GM06990 (cell line): ENCODE data around the gene HEY2.

ENCODE experiments used
- DNase-seq: peaks from one replicate; pipeline ENCODE4 v3.0.0-alpha.2; 2011; ENCODE audit not compliant: insufficient read length; ENCODE audit errors: extremely low read depth
- H3K27me3 ChIP-seq: replicated peaks from 2 replicates; pipeline ENCODE4 v1.6.0; 2011; ENCODE audit warnings: low read length; ENCODE audit not compliant: control insufficient read depth, insufficient read depth
- H3K36me3 ChIP-seq: 2 replicates; pipeline ENCODE4 v1.5.1; 2011; ENCODE audit warnings: low read length; ENCODE audit not compliant: control insufficient read depth, insufficient read depth
- H3K4me3 ChIP-seq: replicated peaks from 2 replicates; pipeline ENCODE4 v1.5.1; 2011; ENCODE audit warnings: low read depth, mild to moderate bottlenecking, control low read depth, low read length
- TF ChIP-seq, protein P1 (sequence below): IDR thresholded peaks from 2 replicates; pipeline ENCODE4 v1.5.1; 2011; ENCODE audit warnings: low read length, control low read depth, mild to moderate bottlenecking, inconsistent platforms; ENCODE audit not compliant: insufficient read depth, poor library complexity, severe bottlenecking

HEY2 gene

DNA sequence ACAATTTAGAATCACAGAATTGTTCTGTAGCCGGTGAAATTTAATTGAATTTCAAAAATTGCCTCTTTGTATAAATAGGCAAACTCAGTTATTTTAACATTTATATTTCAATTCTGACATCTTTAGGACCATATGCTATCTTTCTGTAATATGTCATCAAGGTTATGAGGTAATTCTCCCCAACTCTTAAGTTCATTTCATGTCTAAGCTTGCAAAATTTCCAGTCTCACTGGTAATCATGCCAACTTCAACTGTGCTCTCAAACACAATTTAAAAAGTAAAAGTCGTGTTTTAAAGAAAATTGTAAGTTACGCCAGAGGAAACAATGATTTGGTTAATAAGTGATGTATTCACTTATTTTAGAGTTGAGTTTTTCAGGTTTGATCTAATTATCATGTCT lies 42.7 kb downstream of the HEY2 start:
- no peak for DNase-seq
- H3K36me3 ChIP-seq = no peaks in the 10 kb centered on the region
- no peak overlapping the region for H3K4me3 ChIP-seq
- TF ChIP-seq, protein P1, sequence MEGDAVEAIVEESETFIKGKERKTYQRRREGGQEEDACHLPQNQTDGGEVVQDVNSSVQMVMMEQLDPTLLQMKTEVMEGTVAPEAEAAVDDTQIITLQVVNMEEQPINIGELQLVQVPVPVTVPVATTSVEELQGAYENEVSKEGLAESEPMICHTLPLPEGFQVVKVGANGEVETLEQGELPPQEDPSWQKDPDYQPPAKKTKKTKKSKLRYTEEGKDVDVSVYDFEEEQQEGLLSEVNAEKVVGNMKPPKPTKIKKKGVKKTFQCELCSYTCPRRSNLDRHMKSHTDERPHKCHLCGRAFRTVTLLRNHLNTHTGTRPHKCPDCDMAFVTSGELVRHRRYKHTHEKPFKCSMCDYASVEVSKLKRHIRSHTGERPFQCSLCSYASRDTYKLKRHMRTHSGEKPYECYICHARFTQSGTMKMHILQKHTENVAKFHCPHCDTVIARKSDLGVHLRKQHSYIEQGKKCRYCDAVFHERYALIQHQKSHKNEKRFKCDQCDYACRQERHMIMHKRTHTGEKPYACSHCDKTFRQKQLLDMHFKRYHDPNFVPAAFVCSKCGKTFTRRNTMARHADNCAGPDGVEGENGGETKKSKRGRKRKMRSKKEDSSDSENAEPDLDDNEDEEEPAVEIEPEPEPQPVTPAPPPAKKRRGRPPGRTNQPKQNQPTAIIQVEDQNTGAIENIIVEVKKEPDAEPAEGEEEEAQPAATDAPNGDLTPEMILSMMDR = no peak
- no peaks in the 10 kb centered on the region for H3K27me3 ChIP-seq

DNA sequence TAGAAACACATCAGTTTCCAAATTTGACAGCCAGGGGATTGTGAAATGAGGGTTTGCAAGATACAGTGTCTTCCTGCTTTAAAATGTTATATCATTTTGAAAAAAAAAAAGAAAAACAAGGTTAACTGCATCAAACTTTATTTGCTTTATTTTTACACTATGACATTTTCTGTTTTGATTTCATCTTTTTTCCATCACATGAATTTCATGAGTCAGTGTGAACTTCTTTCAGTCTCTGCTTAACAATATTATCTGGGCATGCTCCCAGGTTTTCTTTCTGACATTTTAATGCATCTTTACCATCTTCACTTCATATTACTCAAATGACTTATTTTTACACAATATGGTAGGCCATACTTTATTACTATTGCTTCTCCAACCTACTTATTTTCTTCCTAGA lies 43.2 kb downstream of the HEY2 start:
- H3K36me3 ChIP-seq = no peaks in the 10 kb centered on the region
- no peak overlapping the region for H3K4me3 ChIP-seq
- no peak for DNase-seq
- no peaks in the 10 kb centered on the region for H3K27me3 ChIP-seq
- TF ChIP-seq, protein P1 = no peak

DNA sequence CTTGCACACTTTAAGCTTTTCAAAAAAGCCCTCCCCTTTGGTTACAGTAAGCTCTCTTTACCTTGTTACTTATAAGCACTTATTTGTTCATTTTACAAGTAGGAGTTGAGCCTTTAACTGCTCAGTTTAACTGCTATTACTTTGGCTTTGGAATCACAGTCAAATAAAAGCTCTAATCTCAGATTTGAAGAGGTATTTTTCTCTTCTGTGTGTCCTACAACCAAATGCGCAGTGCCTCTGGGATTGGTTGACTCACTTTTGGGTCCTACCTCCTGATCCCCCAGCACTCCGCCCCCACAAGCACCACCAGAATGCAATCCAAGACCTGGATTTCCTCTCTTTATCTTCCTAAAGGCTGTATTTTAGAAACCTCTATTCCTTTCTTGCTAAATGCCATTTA lies 43.8 kb downstream of the HEY2 start:
- no peak for DNase-seq
- Histone ChIP-seq H3K27me3 (no peaks in the 10 kb centered on the region), H3K4me3 (no peak overlapping the region), H3K36me3 (no peaks in the 10 kb centered on the region)
- TF ChIP-seq, protein P1 = no peak

DNA sequence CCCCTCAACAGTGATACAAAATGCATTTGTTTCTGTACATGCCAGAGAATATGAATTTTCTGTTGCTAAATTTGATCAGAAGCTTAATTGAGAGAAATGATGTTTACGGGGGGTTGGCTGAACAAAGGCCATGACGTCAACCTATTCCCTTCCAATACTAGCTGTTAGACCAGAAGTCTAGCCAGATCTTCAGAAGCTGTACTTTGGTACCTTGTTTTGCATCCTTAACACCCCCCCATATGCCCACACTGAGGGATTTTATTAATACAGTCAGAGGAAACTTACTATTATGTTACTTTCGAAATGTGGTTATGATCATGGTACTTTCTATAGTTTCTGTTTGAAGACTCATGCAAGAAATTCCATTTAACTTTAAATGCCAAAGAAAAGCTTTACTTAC lies 44.4 kb downstream of the HEY2 start:
- Histone ChIP-seq H3K27me3 (no peaks in the 10 kb centered on the region), H3K4me3 (no peak overlapping the region), H3K36me3 (no peaks in the 10 kb centered on the region)
- DNase-seq = no peak
- TF ChIP-seq, protein P1 = no peak

DNA sequence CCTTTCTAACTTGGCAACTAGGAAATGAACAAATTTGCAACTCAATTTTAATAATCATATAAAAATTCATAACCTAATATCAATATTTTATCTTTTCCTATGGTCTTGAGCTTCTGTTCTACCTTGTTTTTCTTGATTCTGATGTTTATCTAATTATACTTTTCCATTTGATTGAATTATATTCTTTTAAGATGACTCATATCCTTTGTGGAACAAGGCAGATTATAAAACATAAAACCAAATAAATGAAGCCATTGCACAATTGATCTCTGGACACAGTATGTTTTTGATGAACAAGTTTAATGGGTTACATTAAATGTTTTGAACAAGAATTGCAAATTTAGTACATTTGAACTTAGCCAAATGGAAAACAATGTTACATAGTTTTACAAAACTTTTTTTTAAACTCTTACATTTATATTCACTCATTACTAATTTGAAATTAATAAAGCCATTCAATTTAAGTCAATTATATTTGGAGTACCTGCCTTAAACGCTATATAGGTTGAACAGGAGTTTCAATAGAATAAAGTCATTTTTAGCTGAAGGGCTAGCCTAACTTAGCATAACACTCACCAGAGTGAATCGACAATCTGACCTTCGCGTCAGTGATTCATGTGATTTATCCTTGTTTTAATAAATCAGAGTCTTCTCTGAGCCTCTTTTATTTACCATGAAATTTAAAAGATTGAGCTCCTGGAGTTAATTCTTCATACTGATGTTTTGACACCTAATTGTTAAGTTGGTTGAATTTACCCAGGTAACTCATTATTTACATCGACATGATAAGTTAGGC lies 45.1 kb downstream of the HEY2 start:
- H3K36me3 ChIP-seq = no peaks in the 10 kb centered on the region
- no peaks in the 10 kb centered on the region for H3K27me3 ChIP-seq
- H3K4me3 ChIP-seq = no peak overlapping the region
- TF ChIP-seq, protein P1 = no peak
- no peak for DNase-seq
